Measurements from ENCODE around the gene RNF20. TPM values are rescaled to one million over a fixed set of nuclear protein-coding genes. Genes with fewer than 3 reads are reported as not detected.

Gene RNF20
- total and polyA plus RNA-seq, 2 donors (not counting 1 experiment from before 2014, with no cell fraction given): 5.7 to 56.4 TPM

- Mint-ChIP-seq H3K4me3 (no peak overlapping the region), H3K27me3 (peaks cover 47% of the 10 kb centered on the region), H3K27ac (no peak overlapping the region), H3K9me3 (ENCODE audit: insufficient read depth) (no peaks in the 10 kb centered on the region), H3K4me1 (no peaks in the 10 kb centered on the region)
- H3K27me3 ChIP-seq (replicated peaks in 1 of 4; ENCODE audit: control extremely low read depth in 1 of 4, control insufficient read depth in 3 of 4, insufficient read depth in 4 of 4, low read length in 3 of 4): peaks cover 0 to 4% (median 1%) of the 10 kb centered on the region in 4 experiments
- no peaks in the 10 kb centered on the region for H3K4me1 ChIP-seq (ENCODE audit: control insufficient read depth in 2 of 2, insufficient read depth in 2 of 2, low read length in 2 of 2)
- H3K9ac ChIP-seq (ENCODE audit: low read length): no peak overlapping the region
- no peaks in the 10 kb centered on the region for H4K20me1 ChIP-seq (ENCODE audit: control insufficient read depth, insufficient read depth, low read length, poor library complexity, severe bottlenecking)
- DNase-seq (no peak), ATAC-seq (ENCODE audit: low read depth) (no peak)
- TF ChIP-seq EZH2 (IDR thresholded peaks at IDR 0.05; ENCODE audit: borderline replicate concordance, insufficient read depth, low read depth, low read length, poor library complexity, severe bottlenecking) (no peak), CTCF (IDR thresholded peaks at IDR 0.05) (no peak)
- intact Hi-C loops (cut with micrococcal nuclease): no loop called here
- no peak overlapping the region for H3K27ac ChIP-seq (ENCODE audit: low read length in 2 of 2)
- ChIA-PET POLR2A (no interaction called here), CTCF (no interaction called here)
- no peak overlapping the region for H3K4me2 ChIP-seq (replicated peaks; ENCODE audit: low read depth, low read length, poor library complexity, severe bottlenecking)
- no peak overlapping the region for H3K4me3 ChIP-seq (ENCODE audit: control extremely low read depth in 1 of 5, extremely low read depth in 1 of 5, insufficient read depth in 1 of 5, low read depth in 2 of 5, low read length in 4 of 5)
- H3K79me2 ChIP-seq (ENCODE audit: control insufficient read depth, insufficient read depth, low read length): no peaks in the 10 kb centered on the region
- 90% methylated on average over 6 of the region's 6 CpGs for WGBS (ENCODE audit: insufficient coverage)
- H3K9me3 ChIP-seq (ENCODE audit: control extremely low read depth in 1 of 3, control insufficient read depth in 2 of 3, insufficient read depth in 1 of 3, low read length in 2 of 3): no peaks in the 10 kb centered on the region
- no peak overlapping the region for H2AFZ ChIP-seq (ENCODE audit: insufficient read depth, low read depth, low read length, poor library complexity, severe bottlenecking)
- no peaks in the 10 kb centered on the region for H3K36me3 ChIP-seq (replicated peaks in 1 of 2; ENCODE audit: control extremely low read depth in 1 of 2, control insufficient read depth in 1 of 2, extremely low read depth in 1 of 2, insufficient read depth in 2 of 2, low read length in 1 of 2)
These were observed 9.3 kb upstream of the RNF20 start for GRCh38 chr9:101524371-101524770.

GRCh38 chr9:101527066-101527465 lies 6.6 kb upstream of the RNF20 start:
- no peak overlapping the region for H3K9ac ChIP-seq (ENCODE audit: low read length)
- H3K27me3 ChIP-seq (replicated peaks in 1 of 4; ENCODE audit: control extremely low read depth in 1 of 4, control insufficient read depth in 3 of 4, insufficient read depth in 4 of 4, low read length in 3 of 4): peaks cover 0 to 7% (median 3%) of the 10 kb centered on the region in 4 experiments
- ChIA-PET POLR2A (no interaction called here), CTCF (interaction anchor here (3.5 to 4.8 kb wide), 2 partner anchors 68 to 78 kb away, joined by 8 to 35 read pairs; no protein-coding TSS in a partner anchor)
- H3K27ac Mint-ChIP-seq: no peak overlapping the region
- no peaks in the 10 kb centered on the region for H3K79me2 ChIP-seq (ENCODE audit: control insufficient read depth, insufficient read depth, low read length)
- no peaks in the 10 kb centered on the region for H3K36me3 ChIP-seq (replicated peaks in 1 of 2; ENCODE audit: control extremely low read depth in 1 of 2, control insufficient read depth in 1 of 2, extremely low read depth in 1 of 2, insufficient read depth in 2 of 2, low read length in 1 of 2)
- H3K4me3 Mint-ChIP-seq: no peak overlapping the region
- no peaks in the 10 kb centered on the region for H4K20me1 ChIP-seq (ENCODE audit: control insufficient read depth, insufficient read depth, low read length, poor library complexity, severe bottlenecking)
- intact Hi-C loops (cut with micrococcal nuclease): no loop called here
- H3K4me1 Mint-ChIP-seq: no peaks in the 10 kb centered on the region
- 75% methylated on average over 2 of the region's 6 CpGs for WGBS (ENCODE audit: insufficient coverage)
- H3K9me3 ChIP-seq (ENCODE audit: control extremely low read depth in 1 of 3, control insufficient read depth in 2 of 3, insufficient read depth in 1 of 3, low read length in 2 of 3): no peaks in the 10 kb centered on the region
- TF ChIP-seq EZH2 (IDR thresholded peaks at IDR 0.05; ENCODE audit: borderline replicate concordance, insufficient read depth, low read depth, low read length, poor library complexity, severe bottlenecking) (no peak), CTCF (IDR thresholded peaks at IDR 0.05) (no peak)
- no peak overlapping the region for H3K27ac ChIP-seq (ENCODE audit: low read length in 2 of 2)
- peaks cover 38% of the 10 kb centered on the region for H3K27me3 Mint-ChIP-seq
- no peaks in the 10 kb centered on the region for H3K9me3 Mint-ChIP-seq (ENCODE audit: insufficient read depth)
- no peak for ATAC-seq (ENCODE audit: low read depth)
- no peak overlapping the region for H3K4me2 ChIP-seq (replicated peaks; ENCODE audit: low read depth, low read length, poor library complexity, severe bottlenecking)
- no peak overlapping the region for H3K4me3 ChIP-seq (ENCODE audit: control extremely low read depth in 1 of 5, extremely low read depth in 1 of 5, insufficient read depth in 1 of 5, low read depth in 2 of 5, low read length in 4 of 5)
- H2AFZ ChIP-seq (ENCODE audit: insufficient read depth, low read depth, low read length, poor library complexity, severe bottlenecking): no peak overlapping the region
- H3K4me1 ChIP-seq (ENCODE audit: control insufficient read depth in 2 of 2, insufficient read depth in 2 of 2, low read length in 2 of 2): no peaks in the 10 kb centered on the region
- DNase-seq: no peak
